Psoas muscle (tissue), 8 donors: ENCODE results near the gene NUP85. TPM values are rescaled to one million over a fixed set of nuclear protein-coding genes. Genes with fewer than 3 reads are reported as not detected.

Source experiments
- ATAC-seq, 4 donors: fragments of 200-7000 bp; cut with Tn5 transposase; one replicate each; pipeline ENCODE4 v1.9.1; 2020; ENCODE audit warnings: moderate library complexity in 3 of 4, mild to moderate bottlenecking in 2 of 4
- DNase-seq, 2 donors: peaks; one replicate each; pipeline ENCODE4 v3.0.0-alpha.2; 2020
- H3K27ac ChIP-seq: fragments of 200-600 bp; one replicate; pipeline ENCODE4 v1.8.0; 2022
- H3K27me3 ChIP-seq, 3 donors: fragments of 200-600 bp in 1 of 3; one replicate each; pipeline versions ENCODE4 v1.6.1 to v1.8.0; 2013 to 2022; ENCODE audit warnings: low read length in 2 of 3, mild to moderate bottlenecking in 2 of 3, moderate library complexity in 1 of 3; ENCODE audit not compliant: insufficient read depth in 3 of 3
- H3K36me3 ChIP-seq, 2 donors: fragments of 200-600 bp in 1 of 2; one replicate each; pipeline versions ENCODE4 v1.6.1 to v1.8.0; 2013 to 2022; ENCODE audit warnings: low read depth in 1 of 2, mild to moderate bottlenecking in 1 of 2, moderate library complexity in 1 of 2; ENCODE audit not compliant: insufficient read depth in 1 of 2
- H3K4me1 ChIP-seq: fragments of 200-600 bp; one replicate; pipeline ENCODE4 v1.8.0; 2022
- H3K4me3 ChIP-seq: fragments of 200-600 bp; one replicate; pipeline ENCODE4 v1.8.0; 2022; ENCODE audit warnings: mild to moderate bottlenecking
- H3K9me3 ChIP-seq: fragments of 200-600 bp; one replicate; pipeline ENCODE4 v1.8.0; 2022
- WGBS, 3 donors: extraction: QIAGEN DNeasy Blood & Tissue Kit; methylation state at CpG; one replicate each; pipeline versions ENCODE4 v1.1.6 to v1.1.7; 2013; 5-methylcytosine and 5-hydroxymethylcytosine counted together
- intact Hi-C, 2 donors: fragments of 100-400 bp; cut with DNase I; formaldehyde crosslinking; loops; one replicate each; pipeline versions ENCODE4 v1.11.0 to v1.14.2; 2022
- polyA plus RNA-seq, 3 donors: library from polyadenylated mRNA; stranded (reverse); fragments of 200-250 nt; gene quantifications; one replicate each; pipeline ENCODE4 v1.2.3, GENCODE V29; 2013
- total RNA-seq, 4 donors: library from RNA; stranded (reverse); fragmentation: NEBNext Ultra II Directional in 2 of 4; extraction: Animal tissue kit (Norgen Biotek cat#: 25700) in 2 of 4; gene quantifications; one replicate each; pipeline versions ENCODE4 v1.2.1 to v1.2.4, GENCODE V29; 2021 to 2023
- TF ChIP-seq, protein P1 (sequence below): fragments of 200-600 bp; IDR thresholded peaks from one replicate; pipeline ENCODE4 v1.8.0; 2022; ENCODE audit warnings: antibody characterized with exemption
- donor health status: healthy with polysubstance abuse.
- donor health status: DM: no; HTN: no; CAD: no; lungs with moderate emphysema.
- donor health status: Bipolar disorder and iron deficiency.
- donor health status: healthy.
- donor health status: DM: yes; HTN: yes; CAD: no.
- donor health status: DM: no; HTN: no; CAD: no.
- donor health status: DM: no; HTN: no; CAD: no.
- donor health status: DM: yes; HTN: yes; CAD: no.

NUP85 gene
- total and polyA plus RNA-seq, 7 donors, result 15.1 to 32.9 (median 21.3) TPM

DNA sequence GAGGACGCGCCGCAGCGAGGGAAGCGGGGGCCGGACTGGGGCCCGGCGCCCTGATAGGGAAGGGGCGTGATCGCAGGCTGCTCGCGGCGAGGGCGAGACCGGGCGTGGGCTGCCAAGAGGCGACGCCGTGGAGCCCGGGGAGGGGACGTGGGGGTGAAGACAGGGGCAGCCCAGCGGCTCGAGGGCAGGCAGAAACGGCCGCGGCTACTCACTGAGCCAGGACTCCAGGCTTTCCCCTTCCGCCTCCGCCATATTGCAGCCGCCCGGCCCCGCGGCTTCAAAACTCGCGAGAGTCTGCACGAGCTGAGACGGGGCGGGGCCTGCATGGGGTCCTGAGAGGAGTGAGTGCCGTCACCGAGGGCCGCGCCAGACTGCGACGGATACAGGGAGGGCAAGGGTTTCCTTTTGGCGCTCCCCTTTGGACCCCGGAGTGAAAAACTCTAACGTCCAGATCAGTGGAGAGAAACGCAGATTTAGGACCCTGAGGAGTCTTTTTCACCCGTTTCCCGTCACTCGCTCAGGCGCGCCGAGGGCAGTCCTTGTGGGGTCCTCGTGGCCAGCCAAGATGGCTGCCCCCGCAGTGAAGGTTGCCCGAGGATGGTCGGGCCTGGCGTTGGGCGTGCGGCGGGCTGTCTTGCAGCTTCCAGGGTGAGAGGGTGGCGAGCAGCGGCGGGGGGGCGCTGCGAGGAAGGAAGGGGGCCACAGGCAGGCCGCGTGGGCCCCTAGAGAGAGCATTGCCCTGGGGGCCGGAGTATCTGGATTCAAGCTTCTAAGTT is 56.0 kb downstream of the NUP85 start, which contains the start of the genes GGA3 and MRPS7:
Gene GGA3 (minus strand): TSS at position 271 of the 776 bp plus-strand sequence. CDS start 19 bp downstream, at position 252.
Gene MRPS7 (plus strand): TSS at position 544 of the 776 bp plus-strand sequence. CDS start 22 bp downstream, at position 566.
- Histone ChIP-seq H3K36me3 (peaks cover 3 to 40% of the 10 kb centered on the region in 2 donors), H3K27me3 (no peaks in the 10 kb centered on the region), H3K4me3 (peak within 1 kb of the TSS; percentile 98), H3K27ac (peak within 1 kb of the TSS; percentile 96), H3K4me1 (peaks cover 30% of the 10 kb centered on the region), H3K9me3 (no peaks in the 10 kb centered on the region)
- DNase-seq, result peak; percentile 97 to 98
- TF ChIP-seq, protein P1, sequence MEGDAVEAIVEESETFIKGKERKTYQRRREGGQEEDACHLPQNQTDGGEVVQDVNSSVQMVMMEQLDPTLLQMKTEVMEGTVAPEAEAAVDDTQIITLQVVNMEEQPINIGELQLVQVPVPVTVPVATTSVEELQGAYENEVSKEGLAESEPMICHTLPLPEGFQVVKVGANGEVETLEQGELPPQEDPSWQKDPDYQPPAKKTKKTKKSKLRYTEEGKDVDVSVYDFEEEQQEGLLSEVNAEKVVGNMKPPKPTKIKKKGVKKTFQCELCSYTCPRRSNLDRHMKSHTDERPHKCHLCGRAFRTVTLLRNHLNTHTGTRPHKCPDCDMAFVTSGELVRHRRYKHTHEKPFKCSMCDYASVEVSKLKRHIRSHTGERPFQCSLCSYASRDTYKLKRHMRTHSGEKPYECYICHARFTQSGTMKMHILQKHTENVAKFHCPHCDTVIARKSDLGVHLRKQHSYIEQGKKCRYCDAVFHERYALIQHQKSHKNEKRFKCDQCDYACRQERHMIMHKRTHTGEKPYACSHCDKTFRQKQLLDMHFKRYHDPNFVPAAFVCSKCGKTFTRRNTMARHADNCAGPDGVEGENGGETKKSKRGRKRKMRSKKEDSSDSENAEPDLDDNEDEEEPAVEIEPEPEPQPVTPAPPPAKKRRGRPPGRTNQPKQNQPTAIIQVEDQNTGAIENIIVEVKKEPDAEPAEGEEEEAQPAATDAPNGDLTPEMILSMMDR, result no peak
- peak; percentile 97 to 99 (median 98) for ATAC-seq
- WGBS, 3 donors, result 0% methylated on average over 62 to 69 of the region's 69 CpGs
- intact Hi-C loops, result no loop called here

DNA sequence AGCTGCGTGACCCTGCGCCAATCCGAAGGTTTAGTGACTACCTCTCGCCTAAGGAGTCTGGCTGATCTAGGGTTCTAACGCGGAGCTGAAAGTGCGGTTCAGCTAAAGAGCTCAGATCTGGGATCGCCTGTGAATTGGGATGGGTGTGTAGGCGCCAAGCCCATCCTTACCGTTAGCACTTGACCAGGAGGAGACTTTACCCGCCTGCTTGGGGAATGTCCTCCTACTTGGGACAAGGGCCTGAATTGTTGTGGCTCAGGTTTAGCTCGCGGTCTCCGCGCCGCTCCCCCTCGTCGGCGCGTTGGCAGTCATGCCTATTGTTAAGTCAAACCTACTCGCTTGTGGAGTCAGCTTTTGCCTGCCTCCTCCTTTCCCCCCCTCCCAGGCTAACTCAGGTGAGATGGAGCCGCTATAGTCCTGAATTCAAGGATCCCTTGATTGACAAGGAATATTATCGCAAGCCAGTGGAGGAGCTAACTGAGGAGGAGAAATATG is 56.7 kb downstream of the NUP85 start:
- WGBS, 3 donors, result 1% methylated on average over 23 of the region's 23 CpGs
- H3K9me3 ChIP-seq, result no peaks in the 10 kb centered on the region
- H3K4me3 ChIP-seq, result peak overlapping the region; percentile 98
- TF ChIP-seq, protein P1, result no peak
- H3K27me3 ChIP-seq, result no peaks in the 10 kb centered on the region
- H3K27ac ChIP-seq, result peak overlapping the region; percentile 96
- peaks cover 3 to 46% of the 10 kb centered on the region in 2 donors for H3K36me3 ChIP-seq
- ATAC-seq, result peak; percentile 27 to 39 (median 34)
- intact Hi-C loops, result no loop called here
- peaks cover 36% of the 10 kb centered on the region for H3K4me1 ChIP-seq
- DNase-seq, result peak in 1 of 2 donors; percentile 47

DNA sequence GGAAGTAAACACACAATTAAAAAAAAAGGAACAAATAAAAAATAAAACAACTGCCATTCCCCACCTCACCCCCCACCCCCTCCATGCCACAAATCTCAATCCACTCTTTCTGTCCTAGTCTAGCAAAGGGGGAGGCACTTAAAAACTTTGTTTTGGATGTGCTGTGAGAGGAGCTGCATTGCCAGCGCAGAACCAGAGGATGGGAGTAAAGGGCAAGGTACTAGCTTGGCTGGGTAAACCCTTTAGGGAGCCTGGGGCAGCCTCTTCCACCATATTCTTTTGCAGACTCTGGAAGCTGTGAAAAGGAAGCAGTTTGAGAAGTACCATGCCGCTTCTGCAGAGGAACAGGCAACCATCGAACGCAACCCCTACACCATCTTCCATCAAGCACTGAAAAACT is 57.6 kb downstream of the NUP85 start:
- Histone ChIP-seq H3K9me3 (no peaks in the 10 kb centered on the region), H3K36me3 (peaks cover 3 to 53% of the 10 kb centered on the region in 2 donors), H3K4me1 (peaks cover 38% of the 10 kb centered on the region), H3K27me3 (no peaks in the 10 kb centered on the region), H3K4me3 (peak overlapping the region; percentile 98), H3K27ac (no peak overlapping the region)
- intact Hi-C loops, result no loop called here
- no peak for ATAC-seq
- DNase-seq, result peak in 1 of 2 donors; percentile 7
- WGBS, 3 donors, result 93 to 99% (median 95%) methylated on average over 4 of the region's 4 CpGs
- TF ChIP-seq, protein P1, result no peak

DNA sequence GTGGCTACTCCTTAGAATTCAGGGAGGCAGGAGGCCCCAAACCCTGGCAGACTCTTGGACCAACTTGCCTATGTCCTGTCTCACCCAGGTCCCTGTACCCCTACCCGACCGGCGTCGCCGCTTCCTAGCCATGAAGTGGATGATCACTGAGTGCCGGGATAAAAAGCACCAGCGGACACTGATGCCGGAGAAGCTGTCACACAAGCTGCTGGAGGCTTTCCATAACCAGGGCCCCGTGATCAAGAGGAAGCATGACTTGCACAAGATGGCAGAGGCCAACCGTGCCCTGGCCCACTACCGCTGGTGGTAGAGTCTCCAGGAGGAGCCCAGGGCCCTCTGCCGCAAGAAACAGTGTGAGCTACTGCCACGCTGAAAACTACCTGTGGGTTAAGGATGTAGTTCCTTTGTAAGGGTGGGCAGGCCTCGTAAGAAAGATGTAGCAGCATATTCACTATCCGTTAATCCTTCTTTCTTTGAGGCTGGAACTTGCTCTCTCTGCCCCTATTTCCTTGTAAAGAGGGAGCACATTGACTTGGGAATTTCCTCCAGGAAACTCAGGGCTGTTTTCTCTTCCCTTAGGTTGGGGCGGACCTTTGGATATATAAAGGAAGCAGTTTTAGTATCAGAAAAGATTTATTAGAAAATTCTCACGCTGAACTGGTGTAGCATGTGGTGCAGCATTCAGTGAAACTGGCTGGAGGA is 60.3 kb downstream of the NUP85 start:
- H3K27ac ChIP-seq, result no peak overlapping the region
- intact Hi-C loops, result no loop called here
- ATAC-seq, result no peak

More for the DNA sequence above, 60.3 kb downstream of the NUP85 start:
- Histone ChIP-seq H3K4me3 (no peak overlapping the region), H3K27me3 (no peaks in the 10 kb centered on the region), H3K9me3 (no peaks in the 10 kb centered on the region), H3K36me3 (peaks cover 3 to 55% of the 10 kb centered on the region in 2 donors), H3K4me1 (peaks cover 24% of the 10 kb centered on the region)
- WGBS, 3 donors, result 77 to 85% (median 84%) methylated on average over 17 of the region's 17 CpGs
- TF ChIP-seq, protein P1, result no peak
- DNase-seq, result peak in 1 of 2 donors; percentile 32
